ENCODE measurements around the gene EIF2S1.
"Not testable (repeated sequence)": the region's sequence is repeated elsewhere in the genome, so short reads cannot be mapped to it uniquely, and the experiment has no call there.

Gene EIF2S1

GRCh38 chr14:67332468-67332867, 27.7 kb upstream of the EIF2S1 start:
- TF ChIP-seq CTCF (IDR thresholded peaks at IDR 0.05; ENCODE audit: extremely low read depth, insufficient read depth, missing control alignments) = no peak
- no peak for DNase-seq (ENCODE audit: low spot score)
- in situ Hi-C loops (cut with MboI; ENCODE audit: low pct_unique_long_range_greater_than_20kb, low sequenced_read_pairs, unreplicated experiment) = no loop called here

- DNase-seq (ENCODE audit: low spot score) = no peak
- peak; percentile 51 for TF ChIP-seq CTCF (IDR thresholded peaks at IDR 0.05; ENCODE audit: extremely low read depth, insufficient read depth, missing control alignments)
- in situ Hi-C loops (cut with MboI; ENCODE audit: low pct_unique_long_range_greater_than_20kb, low sequenced_read_pairs, unreplicated experiment) = no loop called here
Measured at GRCh38 chr14:67335781-67336180, 24.3 kb upstream of the EIF2S1 start.

- DNase-seq (ENCODE audit: low spot score); in situ Hi-C loops (cut with MboI; ENCODE audit: low pct_unique_long_range_greater_than_20kb, low sequenced_read_pairs, unreplicated experiment): not testable (repeated sequence)
Measured at GRCh38 chr14:67341231-67341630, 18.9 kb upstream of the EIF2S1 start.

- no peak for DNase-seq (ENCODE audit: low spot score)
- TF ChIP-seq CTCF (IDR thresholded peaks at IDR 0.05; ENCODE audit: extremely low read depth, insufficient read depth, missing control alignments) = no peak
- in situ Hi-C loops (cut with MboI; ENCODE audit: low pct_unique_long_range_greater_than_20kb, low sequenced_read_pairs, unreplicated experiment) = no loop called here
Measured at GRCh38 chr14:67343601-67344230, 16.4 kb upstream of the EIF2S1 start.

GRCh38 chr14:67345583-67345982, 14.5 kb upstream of the EIF2S1 start:
- no peak for DNase-seq (ENCODE audit: low spot score)
- in situ Hi-C loops (cut with MboI; ENCODE audit: low pct_unique_long_range_greater_than_20kb, low sequenced_read_pairs, unreplicated experiment) = no loop called here
- TF ChIP-seq CTCF (IDR thresholded peaks at IDR 0.05; ENCODE audit: extremely low read depth, insufficient read depth, missing control alignments) = no peak

- DNase-seq (ENCODE audit: low spot score) = no peak
- no peak for TF ChIP-seq CTCF (IDR thresholded peaks at IDR 0.05; ENCODE audit: extremely low read depth, insufficient read depth, missing control alignments)
- in situ Hi-C loops (cut with MboI; ENCODE audit: low pct_unique_long_range_greater_than_20kb, low sequenced_read_pairs, unreplicated experiment) = no loop called here
Measured at GRCh38 chr14:67352055-67352454, 8.1 kb upstream of the EIF2S1 start.

GRCh38 chr14:67357186-67357968, 2.8 kb upstream of the EIF2S1 start:
- DNase-seq (ENCODE audit: low spot score) = no peak
- in situ Hi-C loops (cut with MboI; ENCODE audit: low pct_unique_long_range_greater_than_20kb, low sequenced_read_pairs, unreplicated experiment) = no loop called here
- no peak for TF ChIP-seq CTCF (IDR thresholded peaks at IDR 0.05; ENCODE audit: extremely low read depth, insufficient read depth, missing control alignments)
